ENCODE data around the gene ARL15.

ARL15 gene

DNA sequence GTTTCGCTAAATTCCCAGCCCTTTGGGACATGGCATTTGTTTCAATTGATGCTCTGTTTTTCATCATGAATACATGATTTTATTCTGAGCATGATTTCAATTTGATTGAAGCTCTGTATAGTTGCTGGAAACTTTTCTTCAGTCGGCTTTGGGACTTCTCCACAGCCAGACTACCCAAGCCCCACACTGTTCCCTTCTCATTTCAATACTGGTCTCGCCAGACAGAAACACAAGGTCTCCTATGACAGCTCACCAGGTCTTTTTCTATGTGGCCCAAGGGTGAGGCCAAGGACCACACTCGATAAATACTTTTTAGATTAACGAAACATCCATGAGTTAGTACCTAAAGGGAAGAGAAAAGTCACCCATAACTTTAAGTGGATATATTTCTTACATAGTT, 132.2 kb downstream of the ARL15 start:
- Mint-ChIP-seq H3K27ac (peak overlapping the region; percentile 72), H3K36me3 (ENCODE audit: low read depth) (peaks cover 11% of the 10 kb centered on the region), H3K4me3 (no peak overlapping the region), H3K27me3 (ENCODE audit: low read depth, poor library complexity) (peaks cover 2% of the 10 kb centered on the region), H3K4me1 (peaks cover 74% of the 10 kb centered on the region), H3K9me3 (peaks cover 24% of the 10 kb centered on the region)
- TF ChIP-seq, protein P1, sequence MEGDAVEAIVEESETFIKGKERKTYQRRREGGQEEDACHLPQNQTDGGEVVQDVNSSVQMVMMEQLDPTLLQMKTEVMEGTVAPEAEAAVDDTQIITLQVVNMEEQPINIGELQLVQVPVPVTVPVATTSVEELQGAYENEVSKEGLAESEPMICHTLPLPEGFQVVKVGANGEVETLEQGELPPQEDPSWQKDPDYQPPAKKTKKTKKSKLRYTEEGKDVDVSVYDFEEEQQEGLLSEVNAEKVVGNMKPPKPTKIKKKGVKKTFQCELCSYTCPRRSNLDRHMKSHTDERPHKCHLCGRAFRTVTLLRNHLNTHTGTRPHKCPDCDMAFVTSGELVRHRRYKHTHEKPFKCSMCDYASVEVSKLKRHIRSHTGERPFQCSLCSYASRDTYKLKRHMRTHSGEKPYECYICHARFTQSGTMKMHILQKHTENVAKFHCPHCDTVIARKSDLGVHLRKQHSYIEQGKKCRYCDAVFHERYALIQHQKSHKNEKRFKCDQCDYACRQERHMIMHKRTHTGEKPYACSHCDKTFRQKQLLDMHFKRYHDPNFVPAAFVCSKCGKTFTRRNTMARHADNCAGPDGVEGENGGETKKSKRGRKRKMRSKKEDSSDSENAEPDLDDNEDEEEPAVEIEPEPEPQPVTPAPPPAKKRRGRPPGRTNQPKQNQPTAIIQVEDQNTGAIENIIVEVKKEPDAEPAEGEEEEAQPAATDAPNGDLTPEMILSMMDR (IDR thresholded peaks at IDR 0.05): no peak
- DNase-seq: no peak

DNA sequence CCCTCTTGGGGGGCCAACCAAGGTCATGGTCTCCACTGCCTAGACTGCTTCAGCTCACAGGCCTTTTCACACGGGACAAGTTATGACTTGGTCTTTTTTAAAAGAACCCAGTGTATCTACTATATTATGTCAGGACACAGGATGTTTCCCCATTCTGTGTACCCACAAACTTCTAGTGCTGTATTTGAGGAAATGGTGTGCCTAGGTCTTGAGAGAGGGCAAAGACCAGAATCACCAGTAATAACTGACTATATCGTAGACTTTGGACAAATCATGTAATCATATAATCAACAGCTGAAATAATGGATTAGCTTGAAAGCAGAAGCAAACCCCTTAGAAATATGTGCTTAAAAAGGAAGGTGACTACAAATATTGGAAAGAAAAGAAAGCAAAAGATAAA, 133.3 kb downstream of the ARL15 start:
- DNase-seq: no peak
- H3K36me3 Mint-ChIP-seq (ENCODE audit: low read depth): peaks cover 11% of the 10 kb centered on the region
- peak overlapping the region; percentile 30 for H3K27ac Mint-ChIP-seq
- peaks cover 20% of the 10 kb centered on the region for H3K9me3 Mint-ChIP-seq
- H3K4me1 Mint-ChIP-seq: peaks cover 74% of the 10 kb centered on the region
- H3K4me3 Mint-ChIP-seq: no peak overlapping the region
- H3K27me3 Mint-ChIP-seq (ENCODE audit: low read depth, poor library complexity): peaks cover 2% of the 10 kb centered on the region
- TF ChIP-seq, protein P1 (IDR thresholded peaks at IDR 0.05): no peak

DNA sequence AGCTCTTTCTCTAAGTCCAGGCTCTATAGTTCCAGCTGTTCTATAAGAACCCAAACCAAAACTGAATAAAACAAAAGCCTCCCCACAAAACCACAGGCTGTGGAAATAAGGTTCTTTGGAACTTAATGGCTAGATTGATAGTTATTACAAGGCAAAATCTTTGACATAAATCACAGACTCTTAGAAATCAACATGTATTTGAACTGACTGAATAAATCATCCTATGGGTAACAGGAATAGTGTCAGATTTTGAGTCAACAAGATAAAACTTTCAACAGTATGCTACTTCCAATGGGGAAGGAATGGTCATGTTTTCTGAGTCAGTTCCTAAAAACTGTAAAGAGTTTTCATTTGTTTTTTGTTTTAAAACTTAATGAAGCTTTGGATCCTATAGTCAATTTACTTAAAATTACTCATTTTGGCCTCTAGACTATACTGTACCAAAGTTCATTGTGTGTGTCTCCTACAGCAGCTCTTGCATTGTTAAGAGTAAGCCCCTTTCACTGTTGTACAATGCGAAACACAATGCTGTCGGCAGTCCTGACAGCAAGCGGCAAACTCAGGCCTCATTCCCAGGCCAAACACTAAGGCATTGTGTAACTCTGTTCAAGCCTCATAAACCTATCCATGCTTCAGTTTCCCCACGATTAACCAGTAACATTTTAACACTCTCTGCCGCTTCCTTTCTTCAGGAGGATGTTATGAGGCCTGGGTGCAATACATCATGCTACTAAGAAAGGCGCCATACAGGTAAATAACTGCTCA, 134.1 kb downstream of the ARL15 start:
- Mint-ChIP-seq H3K4me3 (no peak overlapping the region), H3K9me3 (peaks cover 16% of the 10 kb centered on the region), H3K27me3 (ENCODE audit: low read depth, poor library complexity) (peaks cover 2% of the 10 kb centered on the region), H3K27ac (peak overlapping the region; percentile 81), H3K4me1 (peaks cover 71% of the 10 kb centered on the region), H3K36me3 (ENCODE audit: low read depth) (peaks cover 6% of the 10 kb centered on the region)
- DNase-seq: no peak
- TF ChIP-seq, protein P1 (IDR thresholded peaks at IDR 0.05): no peak

DNA sequence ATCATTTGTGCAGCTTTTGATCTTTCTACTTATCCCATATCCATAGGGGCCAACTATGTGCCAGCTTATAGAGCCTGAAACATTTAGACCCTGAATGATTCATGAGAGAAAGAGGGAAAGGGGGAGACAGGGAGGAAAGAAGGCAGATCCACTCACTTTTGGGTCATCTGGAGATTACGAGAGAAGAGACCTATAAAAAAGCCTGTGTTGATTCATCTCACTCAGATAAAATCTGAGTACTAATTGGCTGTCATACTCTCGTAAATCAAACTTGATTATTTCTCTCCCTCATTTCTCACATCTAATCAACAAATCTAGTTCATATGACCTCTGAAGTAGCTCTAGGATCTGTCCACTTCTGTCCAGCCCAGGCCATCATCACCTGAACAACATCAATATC, 137.1 kb downstream of the ARL15 start:
- peaks cover 42% of the 10 kb centered on the region for H3K4me1 Mint-ChIP-seq
- H3K27me3 Mint-ChIP-seq (ENCODE audit: low read depth, poor library complexity): no peaks in the 10 kb centered on the region
- H3K9me3 Mint-ChIP-seq: peaks cover 10% of the 10 kb centered on the region
- H3K4me3 Mint-ChIP-seq: no peak overlapping the region
- no peak for DNase-seq
- TF ChIP-seq, protein P1 (IDR thresholded peaks at IDR 0.05): no peak
- no peak overlapping the region for H3K27ac Mint-ChIP-seq
- peaks cover 21% of the 10 kb centered on the region for H3K36me3 Mint-ChIP-seq (ENCODE audit: low read depth)

DNA sequence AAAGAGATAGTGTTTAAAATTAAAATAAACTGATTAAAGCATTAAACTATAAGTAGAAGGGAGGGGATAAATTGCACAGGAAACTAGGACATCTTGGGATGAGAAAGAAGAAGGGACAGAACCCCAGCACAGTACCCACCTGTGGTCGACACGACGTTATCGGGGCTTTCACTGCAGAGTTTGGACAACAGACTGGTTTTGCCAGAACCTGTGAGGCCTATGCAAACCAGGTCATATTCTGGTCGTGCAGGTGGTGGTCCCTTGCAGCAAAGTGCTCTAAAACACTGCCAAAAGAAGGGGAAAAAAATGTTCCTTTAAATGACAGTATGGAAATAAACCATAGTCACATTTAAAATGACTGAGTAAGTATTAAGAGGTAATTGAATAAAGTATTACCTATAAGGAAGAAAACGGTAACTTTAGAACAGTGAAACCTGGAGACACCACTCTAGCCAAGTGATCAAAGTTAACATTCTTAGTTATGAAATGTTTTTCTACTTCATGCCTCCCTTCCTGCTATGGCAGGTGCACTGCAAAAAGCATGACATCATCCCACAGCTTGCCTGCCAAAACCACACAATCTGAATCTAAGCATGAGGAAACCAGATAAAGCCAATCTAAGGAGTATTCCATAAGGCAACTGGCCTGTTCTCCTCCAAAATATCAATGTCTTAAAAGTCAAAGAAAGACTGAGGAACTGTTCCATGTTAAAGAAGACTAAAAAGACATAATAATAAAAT, 138.6 kb downstream of the ARL15 start:
- Mint-ChIP-seq H3K36me3 (ENCODE audit: low read depth) (peaks cover 33% of the 10 kb centered on the region), H3K27ac (no peak overlapping the region), H3K27me3 (ENCODE audit: low read depth, poor library complexity) (no peaks in the 10 kb centered on the region), H3K9me3 (peaks cover 10% of the 10 kb centered on the region), H3K4me1 (peaks cover 28% of the 10 kb centered on the region), H3K4me3 (no peak overlapping the region)
- TF ChIP-seq, protein P1 (IDR thresholded peaks at IDR 0.05): no peak
- DNase-seq: no peak

Data from nephron progenitor cell (in vitro differentiated cells).